MM.1S (cell line): ENCODE data around the gene CCDC192.

Experiments used
- CTCF ChIP-seq: fragments of 300-600 bp; sonication (generic); IDR thresholded peaks from 2 replicates; pipeline ENCODE4 v1.5.1; 2016; ENCODE audit warnings: antibody characterized with exemption, low read length, mixed read lengths
- EZH2 ChIP-seq: fragments of 300-600 bp; sonication (generic); optimal IDR thresholded peaks from 2 replicates; pipeline ENCODE3; 2017; ENCODE audit warnings: low read depth, mild to moderate bottlenecking, antibody characterized with exemption, low read length, mixed read lengths

- TF ChIP-seq CTCF (no peak), EZH2 (no peak)
Measured at GRCh38 chr5:127810017-127810416, 106.8 kb downstream of the CCDC192 start.
